ENCODE data around the gene RPL27A.

RPL27A gene

DNA sequence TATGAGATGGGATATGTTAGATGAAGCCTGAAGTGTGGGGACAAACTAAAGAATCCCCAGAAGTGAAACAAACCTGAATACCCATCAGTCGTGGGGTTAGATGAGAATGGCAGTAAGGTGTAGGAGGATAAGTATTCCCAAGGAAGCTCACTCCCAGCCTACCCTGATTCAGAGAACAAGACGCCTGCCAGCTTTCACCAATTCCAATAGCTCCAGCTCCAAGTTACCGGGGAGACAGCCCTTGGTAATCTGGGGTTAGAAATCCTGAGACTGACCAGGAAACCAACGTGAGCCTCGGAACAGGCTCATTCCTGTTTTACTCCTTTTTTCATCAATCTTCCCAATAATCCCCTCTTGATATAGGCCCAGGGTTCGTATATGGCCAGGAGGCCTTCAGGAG is 46.5 kb downstream of the RPL27A start:
- Histone ChIP-seq H3K27me3 (ENCODE audit: control insufficient read depth in 1 of 2, insufficient read depth in 2 of 2, low read length in 2 of 2) (no peaks in the 10 kb centered on the region), H3K4me3 (ENCODE audit: low read depth in 1 of 2, low read length in 2 of 2) (no peak overlapping the region), H3K36me3 (ENCODE audit: control insufficient read depth in 1 of 2, insufficient read depth in 2 of 2, low read length in 2 of 2) (peaks cover 10 to 16% of the 10 kb centered on the region in 2 donors), H3K4me1 (ENCODE audit: control insufficient read depth in 1 of 2, insufficient read depth in 2 of 2, low read length in 2 of 2) (peaks cover 30% of the 10 kb centered on the region in 2 donors), H3K27ac (ENCODE audit: low read depth, low read length) (no peak overlapping the region), H3K9me3 (ENCODE audit: control insufficient read depth in 1 of 2, low read length in 2 of 2) (no peaks in the 10 kb centered on the region), H3K9ac (ENCODE audit: low read depth in 1 of 2, low read length in 2 of 2) (no peak overlapping the region)

DNA sequence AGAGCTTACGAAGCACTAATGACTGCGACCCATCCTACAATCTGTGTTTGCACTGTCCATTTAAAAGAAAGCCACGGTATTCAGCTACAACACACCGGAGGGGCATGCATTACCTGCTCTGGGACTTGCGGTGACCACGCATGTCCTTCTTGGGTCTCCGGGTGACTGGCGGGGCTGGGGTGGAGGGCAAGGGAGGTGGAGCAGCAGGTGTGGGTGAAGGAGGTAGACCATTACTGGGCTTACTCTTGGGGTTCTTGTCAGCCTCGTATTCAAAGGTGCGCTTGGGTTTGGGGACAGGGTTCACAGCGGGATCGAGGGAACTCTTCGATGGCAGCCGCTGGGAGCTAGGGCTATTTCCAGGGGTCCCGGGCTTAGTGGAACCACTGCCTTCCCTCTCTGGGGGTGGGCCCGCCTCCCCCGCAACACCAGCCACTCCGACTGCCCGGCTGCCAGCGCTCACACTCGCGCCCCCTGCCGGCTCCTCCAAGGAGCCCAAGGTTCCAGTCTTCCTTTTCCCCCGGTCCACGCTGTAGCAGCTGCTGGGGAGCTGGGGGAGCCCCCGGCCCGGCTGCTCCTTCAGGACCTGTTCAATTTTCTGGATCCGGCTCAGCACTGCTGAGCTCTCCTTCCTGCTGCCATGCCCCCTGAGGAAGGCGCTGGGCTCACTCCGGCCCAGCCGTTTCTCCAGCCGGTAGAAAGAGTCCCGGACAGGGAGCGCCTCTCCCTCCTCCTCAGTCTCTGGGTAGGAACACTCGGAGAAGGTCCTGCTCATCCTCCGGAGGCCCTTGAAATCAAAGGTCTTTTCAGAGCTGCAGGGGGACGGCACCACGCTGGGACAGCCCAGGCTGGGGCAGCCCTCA is 47.5 kb downstream of the RPL27A start:
- Histone ChIP-seq H3K27me3 (ENCODE audit: control insufficient read depth in 1 of 2, insufficient read depth in 2 of 2, low read length in 2 of 2) (no peaks in the 10 kb centered on the region), H3K9me3 (ENCODE audit: control insufficient read depth in 1 of 2, low read length in 2 of 2) (no peaks in the 10 kb centered on the region), H3K4me3 (ENCODE audit: low read depth in 1 of 2, low read length in 2 of 2) (no peak overlapping the region), H3K27ac (ENCODE audit: low read depth, low read length) (no peak overlapping the region), H3K4me1 (ENCODE audit: control insufficient read depth in 1 of 2, insufficient read depth in 2 of 2, low read length in 2 of 2) (peaks cover 25 to 27% of the 10 kb centered on the region in 2 donors), H3K36me3 (ENCODE audit: control insufficient read depth in 1 of 2, insufficient read depth in 2 of 2, low read length in 2 of 2) (peaks cover 10 to 13% of the 10 kb centered on the region in 2 donors), H3K9ac (ENCODE audit: low read depth in 1 of 2, low read length in 2 of 2) (no peak overlapping the region)

DNA sequence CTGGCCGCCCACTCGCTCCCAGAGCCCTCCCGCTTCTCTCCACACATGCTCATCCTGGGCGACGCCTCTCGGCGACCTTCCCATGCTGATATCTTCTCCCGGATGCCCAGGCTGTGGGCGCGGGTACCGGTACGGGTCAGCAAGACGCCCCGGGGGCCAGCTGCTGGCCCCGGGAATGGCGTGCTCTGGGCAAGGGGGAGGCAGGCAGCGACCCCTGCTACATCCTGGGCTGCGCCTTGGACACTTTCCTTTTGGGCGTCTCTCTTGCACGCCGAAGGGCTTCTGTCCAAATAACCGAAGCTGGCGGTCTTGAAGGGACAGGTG is 48.1 kb downstream of the RPL27A start:
- H3K9me3 ChIP-seq (ENCODE audit: control insufficient read depth in 1 of 2, low read length in 2 of 2): no peaks in the 10 kb centered on the region
- H3K9ac ChIP-seq (ENCODE audit: low read depth in 1 of 2, low read length in 2 of 2): no peak overlapping the region
- peaks cover 25 to 27% of the 10 kb centered on the region in 2 donors for H3K4me1 ChIP-seq (ENCODE audit: control insufficient read depth in 1 of 2, insufficient read depth in 2 of 2, low read length in 2 of 2)
- H3K27me3 ChIP-seq (ENCODE audit: control insufficient read depth in 1 of 2, insufficient read depth in 2 of 2, low read length in 2 of 2): no peaks in the 10 kb centered on the region
- no peak overlapping the region for H3K27ac ChIP-seq (ENCODE audit: low read depth, low read length)
- peaks cover 9 to 13% of the 10 kb centered on the region in 2 donors for H3K36me3 ChIP-seq (ENCODE audit: control insufficient read depth in 1 of 2, insufficient read depth in 2 of 2, low read length in 2 of 2)
- no peak overlapping the region for H3K4me3 ChIP-seq (ENCODE audit: low read depth in 1 of 2, low read length in 2 of 2)

DNA sequence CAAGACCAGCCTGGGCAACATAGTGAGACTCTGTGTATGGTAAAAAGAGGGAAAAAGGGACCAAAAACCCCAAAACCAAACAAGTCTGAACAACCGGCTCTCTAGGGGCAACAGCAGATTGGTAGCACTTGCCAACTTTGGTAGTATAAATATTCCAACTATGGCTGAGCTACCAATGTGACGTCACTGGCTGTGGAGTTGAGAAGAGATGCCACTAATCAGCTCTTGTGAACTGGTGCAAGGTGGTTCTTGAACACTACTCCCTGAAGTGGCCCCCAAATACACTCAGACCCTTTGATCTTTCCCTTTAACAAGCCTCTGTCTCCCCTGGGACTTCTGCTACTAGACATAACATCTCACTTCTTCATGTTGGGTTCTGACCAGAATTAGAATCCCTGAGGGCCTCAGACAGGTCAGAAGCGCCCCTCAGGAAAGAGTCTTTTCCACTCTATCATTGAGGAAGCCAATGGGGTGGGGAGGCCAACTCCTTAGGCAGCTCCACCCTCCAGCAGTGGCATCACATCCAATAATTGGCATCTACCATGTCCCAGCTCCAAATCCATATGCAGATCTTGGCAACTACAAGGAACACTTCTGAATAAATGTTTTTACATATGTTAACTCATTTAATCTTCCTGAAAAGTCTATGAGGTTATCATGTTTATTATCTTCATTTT is 49.2 kb downstream of the RPL27A start:
- H3K36me3 ChIP-seq (ENCODE audit: control insufficient read depth in 1 of 2, insufficient read depth in 2 of 2, low read length in 2 of 2): peaks cover 5 to 14% of the 10 kb centered on the region in 2 donors
- H3K27me3 ChIP-seq (ENCODE audit: control insufficient read depth in 1 of 2, insufficient read depth in 2 of 2, low read length in 2 of 2): no peaks in the 10 kb centered on the region
- no peak overlapping the region for H3K4me3 ChIP-seq (ENCODE audit: low read depth in 1 of 2, low read length in 2 of 2)
- H3K9me3 ChIP-seq (ENCODE audit: control insufficient read depth in 1 of 2, low read length in 2 of 2): no peaks in the 10 kb centered on the region
- H3K9ac ChIP-seq (ENCODE audit: low read depth in 1 of 2, low read length in 2 of 2): no peak overlapping the region
- no peak overlapping the region for H3K27ac ChIP-seq (ENCODE audit: low read depth, low read length)
- peaks cover 25 to 27% of the 10 kb centered on the region in 2 donors for H3K4me1 ChIP-seq (ENCODE audit: control insufficient read depth in 1 of 2, insufficient read depth in 2 of 2, low read length in 2 of 2)

DNA sequence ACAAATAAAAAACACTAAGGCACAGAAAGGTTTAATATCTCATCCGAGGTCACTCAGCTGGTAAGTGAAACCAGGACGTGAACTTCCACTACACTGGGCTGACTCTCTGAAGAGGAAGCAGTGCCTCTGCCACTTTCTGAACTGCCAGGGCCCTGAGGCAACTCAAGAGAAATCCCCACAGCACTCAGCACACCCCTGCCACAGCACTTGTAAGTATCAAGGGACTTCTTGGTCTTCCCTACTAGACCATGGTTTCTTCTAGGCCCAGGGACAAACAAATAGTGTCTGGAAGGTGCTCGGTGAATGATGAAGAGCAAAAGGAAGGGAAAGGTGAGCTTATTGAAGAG is 49.7 kb downstream of the RPL27A start:
- Histone ChIP-seq H3K9me3 (ENCODE audit: control insufficient read depth in 1 of 2, low read length in 2 of 2) (no peaks in the 10 kb centered on the region), H3K27me3 (ENCODE audit: control insufficient read depth in 1 of 2, insufficient read depth in 2 of 2, low read length in 2 of 2) (no peaks in the 10 kb centered on the region), H3K27ac (ENCODE audit: low read depth, low read length) (no peak overlapping the region), H3K4me1 (ENCODE audit: control insufficient read depth in 1 of 2, insufficient read depth in 2 of 2, low read length in 2 of 2) (peaks cover 25 to 27% of the 10 kb centered on the region in 2 donors), H3K36me3 (ENCODE audit: control insufficient read depth in 1 of 2, insufficient read depth in 2 of 2, low read length in 2 of 2) (peaks cover 5 to 14% of the 10 kb centered on the region in 2 donors), H3K9ac (ENCODE audit: low read depth in 1 of 2, low read length in 2 of 2) (no peak overlapping the region), H3K4me3 (ENCODE audit: low read depth in 1 of 2, low read length in 2 of 2) (no peak overlapping the region)

DNA sequence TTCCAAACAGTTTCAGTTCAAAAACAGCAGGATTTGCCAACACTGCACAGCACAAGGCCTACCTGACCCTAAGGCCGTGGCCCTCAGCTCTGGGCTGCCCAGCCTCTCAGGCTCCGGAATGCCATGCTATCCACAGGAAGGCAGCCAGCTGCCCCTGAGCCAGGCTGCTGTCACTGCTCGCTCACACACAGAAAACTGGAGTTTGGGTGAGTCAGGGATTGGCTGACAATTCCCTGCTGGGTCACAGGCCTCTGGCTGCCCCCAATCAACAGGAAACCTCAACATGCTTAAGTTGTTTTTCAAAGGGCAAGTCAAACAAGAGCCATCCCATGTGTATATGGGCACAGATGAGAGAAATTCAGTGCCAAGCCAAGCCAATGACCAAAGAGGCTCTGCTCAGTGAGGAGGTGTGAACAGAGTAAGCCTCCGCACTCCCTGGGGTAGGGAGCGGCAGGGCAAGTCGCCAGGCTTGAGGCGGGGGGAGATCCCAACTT is 50.2 kb downstream of the RPL27A start:
- H3K9ac ChIP-seq (ENCODE audit: low read depth in 1 of 2, low read length in 2 of 2): no peak overlapping the region
- no peak overlapping the region for H3K4me3 ChIP-seq (ENCODE audit: low read depth in 1 of 2, low read length in 2 of 2)
- H3K27me3 ChIP-seq (ENCODE audit: control insufficient read depth in 1 of 2, insufficient read depth in 2 of 2, low read length in 2 of 2): no peaks in the 10 kb centered on the region
- peaks cover 5 to 14% of the 10 kb centered on the region in 2 donors for H3K36me3 ChIP-seq (ENCODE audit: control insufficient read depth in 1 of 2, insufficient read depth in 2 of 2, low read length in 2 of 2)
- no peaks in the 10 kb centered on the region for H3K9me3 ChIP-seq (ENCODE audit: control insufficient read depth in 1 of 2, low read length in 2 of 2)
- H3K27ac ChIP-seq (ENCODE audit: low read depth, low read length): no peak overlapping the region
- H3K4me1 ChIP-seq (ENCODE audit: control insufficient read depth in 1 of 2, insufficient read depth in 2 of 2, low read length in 2 of 2): peaks cover 24 to 25% of the 10 kb centered on the region in 2 donors

DNA sequence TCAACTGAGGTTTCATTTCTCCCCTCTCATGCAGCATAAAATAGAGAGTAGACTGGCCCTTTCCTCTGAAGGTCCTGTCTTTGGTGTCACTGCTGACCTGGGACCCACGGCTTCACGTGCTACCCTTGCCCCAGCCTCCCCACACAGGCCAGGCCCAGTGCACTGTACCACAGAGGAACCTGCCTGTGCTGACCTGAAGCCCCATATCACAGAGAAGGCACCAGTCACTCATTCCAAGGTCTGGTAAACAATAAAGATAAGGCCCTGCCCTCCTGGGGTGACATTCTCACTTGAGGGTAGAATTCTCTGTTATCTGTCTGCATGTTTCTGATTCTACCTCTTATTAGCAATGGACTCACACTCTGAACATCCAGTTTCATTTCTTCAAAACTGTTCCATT is 51.3 kb downstream of the RPL27A start:
- no peaks in the 10 kb centered on the region for H3K27me3 ChIP-seq (ENCODE audit: control insufficient read depth in 1 of 2, insufficient read depth in 2 of 2, low read length in 2 of 2)
- peaks cover 24 to 25% of the 10 kb centered on the region in 2 donors for H3K4me1 ChIP-seq (ENCODE audit: control insufficient read depth in 1 of 2, insufficient read depth in 2 of 2, low read length in 2 of 2)
- H3K9me3 ChIP-seq (ENCODE audit: control insufficient read depth in 1 of 2, low read length in 2 of 2): no peaks in the 10 kb centered on the region
- H3K4me3 ChIP-seq (ENCODE audit: low read depth in 1 of 2, low read length in 2 of 2): no peak overlapping the region
- peaks cover 5 to 19% of the 10 kb centered on the region in 2 donors for H3K36me3 ChIP-seq (ENCODE audit: control insufficient read depth in 1 of 2, insufficient read depth in 2 of 2, low read length in 2 of 2)
- H3K9ac ChIP-seq (ENCODE audit: low read depth in 1 of 2, low read length in 2 of 2): no peak overlapping the region
- H3K27ac ChIP-seq (ENCODE audit: low read depth, low read length): no peak overlapping the region

DNA sequence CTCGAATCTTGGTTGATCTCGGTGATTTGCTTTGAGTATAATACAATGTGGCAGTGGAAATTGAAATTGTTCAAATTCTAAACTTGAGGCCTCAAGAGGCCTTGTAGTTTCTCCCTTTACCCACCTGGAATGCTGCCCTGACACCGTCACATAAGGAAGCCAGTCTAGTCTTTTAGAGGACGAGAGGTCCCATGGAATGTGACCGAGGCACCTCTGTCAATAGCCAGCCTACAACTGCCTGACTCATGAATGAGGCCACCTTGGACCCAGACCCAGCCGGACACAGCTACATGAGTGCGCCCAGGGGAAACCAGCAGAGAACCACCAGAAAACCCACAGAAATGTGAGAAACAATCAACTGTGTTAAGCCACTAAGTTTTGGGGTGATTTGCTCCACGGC is 52.5 kb downstream of the RPL27A start:
- Histone ChIP-seq H3K9ac (ENCODE audit: low read depth in 1 of 2, low read length in 2 of 2) (no peak overlapping the region), H3K4me3 (ENCODE audit: low read depth in 1 of 2, low read length in 2 of 2) (no peak overlapping the region), H3K4me1 (ENCODE audit: control insufficient read depth in 1 of 2, insufficient read depth in 2 of 2, low read length in 2 of 2) (peaks cover 17 to 25% of the 10 kb centered on the region in 2 donors), H3K36me3 (ENCODE audit: control insufficient read depth in 1 of 2, insufficient read depth in 2 of 2, low read length in 2 of 2) (peaks cover 0 to 12% of the 10 kb centered on the region in 2 donors), H3K27me3 (ENCODE audit: control insufficient read depth in 1 of 2, insufficient read depth in 2 of 2, low read length in 2 of 2) (no peaks in the 10 kb centered on the region), H3K9me3 (ENCODE audit: control insufficient read depth in 1 of 2, low read length in 2 of 2) (no peaks in the 10 kb centered on the region), H3K27ac (ENCODE audit: low read depth, low read length) (no peak overlapping the region)

DNA sequence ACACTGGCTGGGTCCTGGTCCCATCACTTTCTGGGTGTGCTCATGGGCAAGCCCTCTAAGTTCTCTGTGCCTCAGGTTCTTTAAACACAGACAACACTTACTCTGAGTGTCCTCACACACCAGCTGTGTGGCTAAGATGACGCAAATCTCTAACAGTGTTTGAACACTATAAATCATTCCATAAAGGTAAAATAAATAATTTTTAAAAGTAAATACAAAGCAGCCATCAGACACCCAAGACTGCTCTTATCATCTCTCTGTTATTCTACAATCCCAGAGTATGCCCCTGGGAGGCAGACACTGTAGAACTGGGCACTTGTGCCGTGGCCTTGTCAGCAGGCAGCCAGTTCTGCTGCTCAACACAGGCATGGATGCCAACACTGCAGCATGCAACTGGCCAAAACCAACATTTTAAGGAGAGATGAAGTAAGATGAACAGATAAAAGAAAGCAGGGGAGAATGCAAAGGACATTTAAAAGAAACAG is 56.8 kb downstream of the RPL27A start:
- Histone ChIP-seq H3K4me3 (ENCODE audit: low read depth in 1 of 2, low read length in 2 of 2) (no peak overlapping the region), H3K9me3 (ENCODE audit: control insufficient read depth in 1 of 2, low read length in 2 of 2) (no peaks in the 10 kb centered on the region), H3K4me1 (ENCODE audit: control insufficient read depth in 1 of 2, insufficient read depth in 2 of 2, low read length in 2 of 2) (no peaks in the 10 kb centered on the region), H3K36me3 (ENCODE audit: control insufficient read depth in 1 of 2, insufficient read depth in 2 of 2, low read length in 2 of 2) (peaks cover 0 to 12% of the 10 kb centered on the region in 2 donors), H3K27me3 (ENCODE audit: control insufficient read depth in 1 of 2, insufficient read depth in 2 of 2, low read length in 2 of 2) (no peaks in the 10 kb centered on the region), H3K9ac (ENCODE audit: low read depth in 1 of 2, low read length in 2 of 2) (no peak overlapping the region), H3K27ac (ENCODE audit: low read depth, low read length) (no peak overlapping the region)
